ENCODE results near the gene PATL1. TPM values are rescaled to one million over a fixed set of nuclear protein-coding genes. Genes with fewer than 3 reads are reported as not detected.

PATL1 gene
- total and polyA plus RNA-seq, 2 experiments from 2014 or later: 12.9 to 19.6 TPM

GRCh38 chr11:59607703-59608454 is 61.0 kb downstream of the PATL1 start:
- Histone ChIP-seq H3K4me3 (no peak overlapping the region), H3K27me3 (ENCODE audit: insufficient read depth) (no peaks in the 10 kb centered on the region), H4K20me1 (replicated peaks; ENCODE audit: insufficient read depth) (peaks cover 27% of the 10 kb centered on the region), H3K36me3 (ENCODE audit: insufficient read depth) (peaks cover 44% of the 10 kb centered on the region), H3K4me1 (ENCODE audit: insufficient read depth) (no peaks in the 10 kb centered on the region), H2AFZ (no peak overlapping the region), H3K79me2 (replicated peaks; ENCODE audit: insufficient read depth) (peaks cover 43% of the 10 kb centered on the region), H3F3A (replicated peaks; ENCODE audit: low read depth) (no peaks in the 10 kb centered on the region), H3K4me2 (no peak overlapping the region), H3K9me2 (ENCODE audit: insufficient read depth) (no peaks in the 10 kb centered on the region), H3K27ac (ENCODE audit: low read depth) (no peak overlapping the region)
- Mint-ChIP-seq H3K9me3 (no peaks in the 10 kb centered on the region), H3K4me3 (no peak overlapping the region), H3K4me1 (peaks cover 5% of the 10 kb centered on the region; the same call in 2 of the 3 replicates), H3K27ac (no peak overlapping the region), H3K27me3 (ENCODE audit: insufficient read depth, low read depth, poor library complexity) (no peaks in the 10 kb centered on the region), H3K36me3 (ENCODE audit: low read depth) (peaks cover 54% of the 10 kb centered on the region)
- TF ChIP-seq EZH2phosphoT487 (IDR thresholded peaks at IDR 0.05; ENCODE audit: unreplicated experiment) (no peak), STAT1 (IDR thresholded peaks at IDR 0.05; ENCODE audit: unreplicated experiment) (no peak), ZNF114 (CRISPR knock-in tag; IDR thresholded peaks at IDR 0.05) (no peak), POLR2AphosphoS5 (IDR thresholded peaks at IDR 0.05; ENCODE audit: low read depth) (no peak), ETS1 (IDR thresholded peaks at IDR 0.05) (no peak), EZH2 (IDR thresholded peaks at IDR 0.05; ENCODE audit: low read depth, unreplicated experiment) (no peak), ZNF331 (CRISPR knock-in tag; IDR thresholded peaks at IDR 0.05; ENCODE audit: low read depth) (no peak), JUNB (IDR thresholded peaks at IDR 0.05; ENCODE audit: unreplicated experiment) (no peak), NANOG (IDR thresholded peaks at IDR 0.05; ENCODE audit: borderline replicate concordance) (no peak), REST (IDR thresholded peaks at IDR 0.05; ENCODE audit: unreplicated experiment) (no peak), CREB1 (CRISPR knock-in tag; IDR thresholded peaks at IDR 0.05; ENCODE audit: low read depth) (no peak)
- TF ChIP-seq, protein P1, sequence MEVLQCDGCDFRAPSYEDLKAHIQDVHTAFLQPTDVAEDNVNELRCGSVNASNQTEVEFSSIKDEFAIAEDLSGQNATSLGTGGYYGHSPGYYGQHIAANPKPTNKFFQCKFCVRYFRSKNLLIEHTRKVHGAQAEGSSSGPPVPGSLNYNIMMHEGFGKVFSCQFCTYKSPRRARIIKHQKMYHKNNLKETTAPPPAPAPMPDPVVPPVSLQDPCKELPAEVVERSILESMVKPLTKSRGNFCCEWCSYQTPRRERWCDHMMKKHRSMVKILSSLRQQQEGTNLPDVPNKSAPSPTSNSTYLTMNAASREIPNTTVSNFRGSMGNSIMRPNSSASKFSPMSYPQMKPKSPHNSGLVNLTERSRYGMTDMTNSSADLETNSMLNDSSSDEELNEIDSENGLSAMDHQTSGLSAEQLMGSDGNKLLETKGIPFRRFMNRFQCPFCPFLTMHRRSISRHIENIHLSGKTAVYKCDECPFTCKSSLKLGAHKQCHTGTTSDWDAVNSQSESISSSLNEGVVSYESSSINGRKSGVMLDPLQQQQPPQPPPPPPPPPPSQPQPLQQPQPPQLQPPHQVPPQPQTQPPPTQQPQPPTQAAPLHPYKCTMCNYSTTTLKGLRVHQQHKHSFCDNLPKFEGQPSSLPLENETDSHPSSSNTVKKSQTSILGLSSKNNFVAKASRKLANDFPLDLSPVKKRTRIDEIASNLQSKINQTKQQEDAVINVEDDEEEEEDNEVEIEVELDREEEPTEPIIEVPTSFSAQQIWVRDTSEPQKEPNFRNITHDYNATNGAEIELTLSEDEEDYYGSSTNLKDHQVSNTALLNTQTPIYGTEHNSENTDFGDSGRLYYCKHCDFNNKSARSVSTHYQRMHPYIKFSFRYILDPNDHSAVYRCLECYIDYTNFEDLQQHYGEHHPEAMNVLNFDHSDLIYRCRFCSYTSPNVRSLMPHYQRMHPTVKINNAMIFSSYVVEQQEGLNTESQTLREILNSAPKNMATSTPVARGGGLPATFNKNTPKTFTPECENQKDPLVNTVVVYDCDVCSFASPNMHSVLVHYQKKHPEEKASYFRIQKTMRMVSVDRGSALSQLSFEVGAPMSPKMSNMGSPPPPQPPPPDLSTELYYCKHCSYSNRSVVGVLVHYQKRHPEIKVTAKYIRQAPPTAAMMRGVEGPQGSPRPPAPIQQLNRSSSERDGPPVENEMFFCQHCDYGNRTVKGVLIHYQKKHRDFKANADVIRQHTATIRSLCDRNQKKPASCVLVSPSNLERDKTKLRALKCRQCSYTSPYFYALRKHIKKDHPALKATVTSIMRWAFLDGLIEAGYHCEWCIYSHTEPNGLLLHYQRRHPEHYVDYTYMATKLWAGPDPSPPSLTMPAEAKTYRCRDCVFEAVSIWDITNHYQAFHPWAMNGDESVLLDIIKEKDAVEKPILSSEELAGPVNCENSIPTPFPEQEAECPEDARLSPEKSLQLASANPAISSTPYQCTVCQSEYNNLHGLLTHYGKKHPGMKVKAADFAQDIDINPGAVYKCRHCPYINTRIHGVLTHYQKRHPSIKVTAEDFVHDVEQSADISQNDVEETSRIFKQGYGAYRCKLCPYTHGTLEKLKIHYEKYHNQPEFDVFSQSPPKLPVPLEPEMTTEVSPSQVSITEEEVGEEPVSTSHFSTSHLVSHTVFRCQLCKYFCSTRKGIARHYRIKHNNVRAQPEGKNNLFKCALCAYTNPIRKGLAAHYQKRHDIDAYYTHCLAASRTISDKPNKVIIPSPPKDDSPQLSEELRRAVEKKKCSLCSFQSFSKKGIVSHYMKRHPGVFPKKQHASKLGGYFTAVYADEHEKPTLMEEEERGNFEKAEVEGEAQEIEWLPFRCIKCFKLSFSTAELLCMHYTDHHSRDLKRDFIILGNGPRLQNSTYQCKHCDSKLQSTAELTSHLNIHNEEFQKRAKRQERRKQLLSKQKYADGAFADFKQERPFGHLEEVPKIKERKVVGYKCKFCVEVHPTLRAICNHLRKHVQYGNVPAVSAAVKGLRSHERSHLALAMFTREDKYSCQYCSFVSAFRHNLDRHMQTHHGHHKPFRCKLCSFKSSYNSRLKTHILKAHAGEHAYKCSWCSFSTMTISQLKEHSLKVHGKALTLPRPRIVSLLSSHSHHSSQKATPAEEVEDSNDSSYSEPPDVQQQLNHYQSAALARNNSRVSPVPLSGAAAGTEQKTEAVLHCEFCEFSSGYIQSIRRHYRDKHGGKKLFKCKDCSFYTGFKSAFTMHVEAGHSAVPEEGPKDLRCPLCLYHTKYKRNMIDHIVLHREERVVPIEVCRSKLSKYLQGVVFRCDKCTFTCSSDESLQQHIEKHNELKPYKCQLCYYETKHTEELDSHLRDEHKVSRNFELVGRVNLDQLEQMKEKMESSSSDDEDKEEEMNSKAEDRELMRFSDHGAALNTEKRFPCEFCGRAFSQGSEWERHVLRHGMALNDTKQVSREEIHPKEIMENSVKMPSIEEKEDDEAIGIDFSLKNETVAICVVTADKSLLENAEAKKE (CRISPR knock-in tag; IDR thresholded peaks at IDR 0.05): no peak
- TF ChIP-seq, protein P2, sequence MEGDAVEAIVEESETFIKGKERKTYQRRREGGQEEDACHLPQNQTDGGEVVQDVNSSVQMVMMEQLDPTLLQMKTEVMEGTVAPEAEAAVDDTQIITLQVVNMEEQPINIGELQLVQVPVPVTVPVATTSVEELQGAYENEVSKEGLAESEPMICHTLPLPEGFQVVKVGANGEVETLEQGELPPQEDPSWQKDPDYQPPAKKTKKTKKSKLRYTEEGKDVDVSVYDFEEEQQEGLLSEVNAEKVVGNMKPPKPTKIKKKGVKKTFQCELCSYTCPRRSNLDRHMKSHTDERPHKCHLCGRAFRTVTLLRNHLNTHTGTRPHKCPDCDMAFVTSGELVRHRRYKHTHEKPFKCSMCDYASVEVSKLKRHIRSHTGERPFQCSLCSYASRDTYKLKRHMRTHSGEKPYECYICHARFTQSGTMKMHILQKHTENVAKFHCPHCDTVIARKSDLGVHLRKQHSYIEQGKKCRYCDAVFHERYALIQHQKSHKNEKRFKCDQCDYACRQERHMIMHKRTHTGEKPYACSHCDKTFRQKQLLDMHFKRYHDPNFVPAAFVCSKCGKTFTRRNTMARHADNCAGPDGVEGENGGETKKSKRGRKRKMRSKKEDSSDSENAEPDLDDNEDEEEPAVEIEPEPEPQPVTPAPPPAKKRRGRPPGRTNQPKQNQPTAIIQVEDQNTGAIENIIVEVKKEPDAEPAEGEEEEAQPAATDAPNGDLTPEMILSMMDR (conservative IDR thresholded peaks at IDR 0.05; ENCODE audit: low read depth in 2 of 2): no peak
- no peak for ATAC-seq
- DNase-seq (ENCODE audit: low spot score): no peak
